ENCODE data around the gene MSH5.
"Not testable (repeated sequence)": the region's sequence is repeated elsewhere in the genome, so short reads cannot be mapped to it uniquely, and the experiment has no call there.

The MSH5 gene

DNA sequence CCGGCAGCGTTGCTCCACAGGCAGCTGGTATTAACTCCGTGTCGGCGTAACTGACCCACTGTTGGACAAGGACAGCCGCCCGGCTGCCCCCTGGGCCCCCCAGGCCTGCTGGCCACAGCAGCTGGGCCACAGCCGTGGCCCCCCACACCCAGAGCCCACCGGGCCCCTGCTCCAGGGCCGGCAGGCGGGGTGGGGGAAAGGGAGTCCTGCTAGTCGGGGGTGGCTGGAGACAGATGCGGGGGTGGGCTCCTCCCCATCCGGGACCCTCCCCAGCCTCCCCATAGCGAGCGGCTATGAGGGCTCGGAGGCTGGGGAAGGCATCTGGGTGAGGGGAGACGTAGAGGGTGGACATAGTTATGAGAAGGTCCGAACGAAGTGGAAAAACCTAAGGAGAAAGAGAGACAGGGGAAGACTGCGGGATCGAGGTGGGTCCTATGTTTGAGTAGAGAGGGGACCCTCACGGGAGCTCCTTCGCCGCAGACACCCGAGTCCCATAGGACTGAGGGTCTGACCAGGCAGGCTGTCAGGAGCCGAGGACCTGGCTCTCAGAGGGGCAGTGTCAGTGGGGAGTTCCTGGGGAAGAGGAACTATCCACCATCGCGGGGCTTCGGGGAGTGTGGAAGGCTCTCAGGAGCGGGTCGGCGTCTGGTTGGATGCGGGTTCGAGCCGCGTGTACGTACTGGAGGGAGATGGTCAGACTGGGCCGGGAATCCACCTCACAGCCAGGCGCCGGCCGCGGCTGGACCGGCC lies 55.2 kb downstream of the MSH5 start:
- Histone ChIP-seq H3K9ac (ENCODE audit: low read length) (peak overlapping the region; percentile 87), H3K4me3 (ENCODE audit: low read length) (peak overlapping the region; percentile 99), H3K27ac (ENCODE audit: low read depth, low read length) (peak overlapping the region; percentile 91), H3K36me3 (ENCODE audit: control insufficient read depth, insufficient read depth, low read length) (peaks cover 3% of the 10 kb centered on the region), H3K27me3 (ENCODE audit: control insufficient read depth, insufficient read depth, low read length) (no peaks in the 10 kb centered on the region), H3K4me1 (ENCODE audit: control insufficient read depth, insufficient read depth, low read length) (peaks cover 8% of the 10 kb centered on the region)

DNA sequence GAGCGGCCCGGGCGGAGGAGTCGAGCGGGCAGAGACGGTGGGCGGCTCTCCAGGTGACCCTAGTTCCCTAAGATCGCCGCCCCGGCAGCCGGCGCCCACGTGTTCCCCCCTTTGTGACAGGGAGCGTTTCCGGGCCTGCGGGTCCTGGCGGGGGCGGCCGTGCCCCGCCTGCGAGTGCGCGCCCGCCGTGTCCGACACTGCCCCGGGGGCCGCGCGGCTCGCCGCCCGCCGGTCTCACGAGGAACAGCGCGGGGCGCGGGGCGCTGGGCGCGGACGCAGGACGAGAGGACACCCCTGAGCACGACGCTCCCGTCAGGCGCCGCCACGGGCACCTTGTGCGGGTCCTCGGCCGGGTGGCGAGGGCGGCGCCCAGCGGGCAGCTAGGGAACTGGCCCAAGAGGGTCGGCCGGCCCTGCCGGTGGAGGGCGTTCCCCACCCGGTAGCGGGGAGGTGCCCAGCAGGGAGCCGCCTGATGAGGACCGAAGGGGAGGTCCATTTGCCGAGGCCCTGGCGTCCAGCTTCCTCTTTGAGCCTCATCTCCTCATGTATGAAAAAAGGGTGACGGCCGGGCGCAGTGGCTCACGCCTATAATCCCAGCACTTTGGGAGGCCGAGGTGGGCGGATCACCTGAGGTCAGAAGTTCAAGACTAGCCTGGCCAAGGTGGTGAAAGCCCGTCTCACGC lies 56.0 kb downstream of the MSH5 start, which contains the start of gene VARS1:
Gene VARS1 (minus strand): TSS at position 137 of the 683 bp plus-strand sequence. CDS start 535 bp downstream, outside the sequence.
- peaks cover 8% of the 10 kb centered on the region for H3K4me1 ChIP-seq (ENCODE audit: control insufficient read depth, insufficient read depth, low read length)
- H3K9ac ChIP-seq (ENCODE audit: low read length) = peak within 1 kb of the TSS; percentile 87
- peaks cover 3% of the 10 kb centered on the region for H3K36me3 ChIP-seq (ENCODE audit: control insufficient read depth, insufficient read depth, low read length)
- no peaks in the 10 kb centered on the region for H3K27me3 ChIP-seq (ENCODE audit: control insufficient read depth, insufficient read depth, low read length)
- H3K27ac ChIP-seq (ENCODE audit: low read depth, low read length) = peak within 1 kb of the TSS; percentile 91
- H3K4me3 ChIP-seq (ENCODE audit: low read length) = peak within 1 kb of the TSS; percentile 99

DNA sequence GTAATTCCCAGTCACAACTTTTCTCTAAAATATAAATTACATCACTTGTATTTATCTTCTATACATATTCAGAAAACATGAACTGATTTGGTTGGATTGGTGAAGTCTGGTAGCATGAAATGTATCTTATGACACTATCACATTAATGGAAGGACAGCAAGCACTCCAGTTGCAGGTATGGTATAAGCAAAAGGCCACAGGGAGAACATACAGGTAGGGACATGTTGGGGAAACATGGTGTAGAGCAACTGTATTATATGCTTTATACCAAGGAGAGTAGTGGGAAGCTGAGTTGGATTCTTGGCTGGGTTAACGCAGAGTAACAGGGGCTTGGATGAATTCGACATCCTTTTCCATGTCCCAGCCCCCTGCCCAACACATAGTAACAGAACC lies 57.2 kb downstream of the MSH5 start:
- Histone ChIP-seq H3K4me1 (ENCODE audit: control insufficient read depth, insufficient read depth, low read length) (peaks cover 8% of the 10 kb centered on the region), H3K4me3 (ENCODE audit: low read length) (no peak overlapping the region), H3K27me3 (ENCODE audit: control insufficient read depth, insufficient read depth, low read length) (no peaks in the 10 kb centered on the region), H3K36me3 (ENCODE audit: control insufficient read depth, insufficient read depth, low read length) (no peaks in the 10 kb centered on the region), H3K27ac (ENCODE audit: low read depth, low read length) (no peak overlapping the region), H3K9ac (ENCODE audit: low read length) (no peak overlapping the region)

DNA sequence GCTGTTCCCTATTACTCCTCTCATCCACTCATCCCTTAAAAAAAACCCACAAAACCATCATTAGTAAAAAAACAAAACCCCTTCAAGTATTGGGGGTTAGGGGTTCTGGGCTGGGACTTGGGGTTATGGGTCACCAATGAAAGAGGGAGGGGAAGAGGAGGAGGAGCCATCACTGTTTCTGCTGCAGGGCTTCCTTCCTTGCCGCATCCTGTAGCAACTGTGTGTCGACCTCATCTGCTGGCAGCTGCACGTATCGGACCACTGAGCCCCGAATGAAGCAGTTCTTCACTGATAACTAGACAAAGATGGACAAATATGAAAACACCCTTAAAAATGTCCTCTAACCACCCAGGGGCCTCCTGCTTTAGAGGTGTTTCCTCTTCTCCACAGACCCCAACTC lies 57.8 kb downstream of the MSH5 start:
- H3K9ac ChIP-seq (ENCODE audit: low read length) = no peak overlapping the region
- H3K27ac ChIP-seq (ENCODE audit: low read depth, low read length) = no peak overlapping the region
- no peaks in the 10 kb centered on the region for H3K27me3 ChIP-seq (ENCODE audit: control insufficient read depth, insufficient read depth, low read length)
- peaks cover 8% of the 10 kb centered on the region for H3K4me1 ChIP-seq (ENCODE audit: control insufficient read depth, insufficient read depth, low read length)
- H3K4me3 ChIP-seq (ENCODE audit: low read length) = no peak overlapping the region
- no peaks in the 10 kb centered on the region for H3K36me3 ChIP-seq (ENCODE audit: control insufficient read depth, insufficient read depth, low read length)

GRCh38 chr6:31799781-31800180 lies 60.0 kb downstream of the MSH5 start:
- Histone ChIP-seq H3K4me1 (ENCODE audit: control insufficient read depth, insufficient read depth, low read length) (peaks cover 4% of the 10 kb centered on the region), H3K27ac (ENCODE audit: low read depth, low read length) (no peak overlapping the region), H3K9ac (ENCODE audit: low read length) (no peak overlapping the region), H3K4me3 (ENCODE audit: low read length) (no peak overlapping the region), H3K36me3 (ENCODE audit: control insufficient read depth, insufficient read depth, low read length) (no peaks in the 10 kb centered on the region), H3K27me3 (ENCODE audit: control insufficient read depth, insufficient read depth, low read length) (no peaks in the 10 kb centered on the region)

GRCh38 chr6:31801031-31801927 lies 61.5 kb downstream of the MSH5 start:
- not testable (repeated sequence) for H3K4me1 ChIP-seq (ENCODE audit: control insufficient read depth, insufficient read depth, low read length)

DNA sequence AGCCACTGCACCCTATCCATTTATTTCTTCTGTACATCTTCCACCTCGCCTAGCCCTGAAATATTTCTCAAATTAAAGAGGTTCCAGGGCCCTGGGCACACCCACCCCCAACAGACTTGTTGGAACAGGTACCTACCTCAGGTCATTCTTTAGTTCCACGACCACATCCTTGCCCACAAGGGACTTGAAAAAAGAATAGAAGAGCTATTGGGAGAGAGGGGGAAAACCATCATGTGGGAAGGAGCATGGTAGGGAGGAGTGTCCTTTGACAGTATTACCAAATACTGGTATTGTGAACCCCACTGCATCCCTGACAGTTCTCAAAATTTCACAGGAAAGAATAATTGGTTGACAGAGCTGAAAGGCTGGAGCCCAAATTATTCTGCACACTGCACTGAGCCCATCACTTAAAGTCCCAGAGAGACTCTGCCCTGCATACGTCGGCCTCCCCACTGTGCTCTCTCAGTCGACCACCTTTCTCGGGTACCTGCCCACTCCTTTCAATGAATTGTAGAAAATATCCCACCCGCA lies 66.2 kb downstream of the MSH5 start:
- Histone ChIP-seq H3K27ac (ENCODE audit: low read depth, low read length) (peak overlapping the region; percentile 97), H3K4me3 (ENCODE audit: low read length) (peak overlapping the region; percentile 89), H3K4me1 (ENCODE audit: control insufficient read depth, insufficient read depth, low read length) (peaks cover 11% of the 10 kb centered on the region), H3K9ac (ENCODE audit: low read length) (peak overlapping the region; percentile 75), H3K27me3 (ENCODE audit: control insufficient read depth, insufficient read depth, low read length) (no peaks in the 10 kb centered on the region), H3K36me3 (ENCODE audit: control insufficient read depth, insufficient read depth, low read length) (no peaks in the 10 kb centered on the region)

More at GRCh38 chr6:31801031-31801927, 61.5 kb downstream of the MSH5 start:
- not testable (repeated sequence) for H3K9ac ChIP-seq (ENCODE audit: low read length); H3K4me3 ChIP-seq (ENCODE audit: low read length); H3K27me3 ChIP-seq (ENCODE audit: control insufficient read depth, insufficient read depth, low read length); H3K36me3 ChIP-seq (ENCODE audit: control insufficient read depth, insufficient read depth, low read length); H3K27ac ChIP-seq (ENCODE audit: low read depth, low read length)

DNA sequence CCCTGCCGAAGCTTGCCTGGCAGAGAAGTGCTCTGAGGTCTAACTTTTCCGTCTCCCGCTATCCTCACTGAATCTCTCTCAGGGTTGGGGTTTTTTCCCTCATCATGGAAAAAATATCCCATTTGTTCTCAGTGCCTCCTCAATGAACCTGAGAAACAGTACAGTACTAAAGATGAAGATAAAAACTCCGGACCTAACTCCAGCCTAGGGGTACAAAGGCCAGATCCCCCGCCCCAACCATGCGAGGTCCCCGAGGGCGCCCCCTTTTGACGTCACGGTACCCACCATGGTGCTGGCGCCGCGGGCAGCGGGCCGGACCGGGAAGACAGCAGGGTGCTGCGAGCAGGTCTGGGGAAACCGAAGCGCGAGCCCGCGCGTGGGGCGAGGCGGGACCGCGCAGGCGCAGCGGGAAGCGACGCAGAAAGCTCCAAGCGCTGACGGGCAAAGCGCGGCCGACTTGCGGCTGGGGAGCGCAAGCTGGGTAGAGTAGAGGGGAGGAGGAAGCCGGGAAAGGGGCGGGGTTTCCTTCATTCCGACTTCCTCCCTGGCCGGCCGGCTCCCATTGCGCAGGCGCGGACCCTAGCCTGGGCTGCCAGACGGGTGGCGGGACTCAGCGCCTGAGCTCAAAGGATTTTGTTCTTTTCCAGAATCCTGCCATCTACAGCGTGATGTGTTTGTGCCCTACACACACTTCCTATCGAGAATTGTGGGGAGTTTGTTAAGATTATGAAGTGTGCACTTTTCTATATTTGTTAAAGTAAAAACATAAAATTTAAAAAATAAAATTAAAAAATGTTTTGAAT lies 66.9 kb downstream of the MSH5 start, which contains the start of gene LSM2:
Gene LSM2 (minus strand): TSS at position 497 of the 803 bp plus-strand sequence. CDS start 209 bp downstream, at position 288.
- peaks cover 11% of the 10 kb centered on the region for H3K4me1 ChIP-seq (ENCODE audit: control insufficient read depth, insufficient read depth, low read length)
- H3K27ac ChIP-seq (ENCODE audit: low read depth, low read length) = peak within 1 kb of the TSS; percentile 97
- H3K27me3 ChIP-seq (ENCODE audit: control insufficient read depth, insufficient read depth, low read length) = no peaks in the 10 kb centered on the region
- H3K36me3 ChIP-seq (ENCODE audit: control insufficient read depth, insufficient read depth, low read length) = no peaks in the 10 kb centered on the region
- peak within 1 kb of the TSS; percentile 89 for H3K4me3 ChIP-seq (ENCODE audit: low read length)
- peak within 1 kb of the TSS; percentile 75 for H3K9ac ChIP-seq (ENCODE audit: low read length)

GRCh38 chr6:31808599-31808998 lies 68.8 kb downstream of the MSH5 start:
- not testable (repeated sequence) for H3K27ac ChIP-seq (ENCODE audit: low read depth, low read length); H3K27me3 ChIP-seq (ENCODE audit: control insufficient read depth, insufficient read depth, low read length); H3K9ac ChIP-seq (ENCODE audit: low read length); H3K4me3 ChIP-seq (ENCODE audit: low read length); H3K36me3 ChIP-seq (ENCODE audit: control insufficient read depth, insufficient read depth, low read length)
- H3K4me1 ChIP-seq (ENCODE audit: control insufficient read depth, insufficient read depth, low read length) = peaks cover 13% of the 10 kb centered on the region

- Histone ChIP-seq H3K4me3 (ENCODE audit: low read length) (no peak overlapping the region), H3K27ac (ENCODE audit: low read depth, low read length) (no peak overlapping the region), H3K36me3 (ENCODE audit: control insufficient read depth, insufficient read depth, low read length) (no peaks in the 10 kb centered on the region), H3K4me1 (ENCODE audit: control insufficient read depth, insufficient read depth, low read length) (peaks cover 7% of the 10 kb centered on the region), H3K27me3 (ENCODE audit: control insufficient read depth, insufficient read depth, low read length) (no peaks in the 10 kb centered on the region), H3K9ac (ENCODE audit: low read length) (no peak overlapping the region)
These were observed 71.8 kb downstream of the MSH5 start for GRCh38 chr6:31811645-31812044.
